Glomerular visceral epithelial cell (primary cell): Measurements from ENCODE around the gene AADACL3.
"Not testable (repeated sequence)": the region's sequence is repeated elsewhere in the genome, so short reads cannot be mapped to it uniquely, and the experiment has no call there.

ENCODE experiments used
- DNase-seq: peaks from one replicate; pipeline ENCODE4 v3.0.0-alpha.2; 2016; ENCODE audit errors: extremely low spot score

AADACL3 gene

DNA sequence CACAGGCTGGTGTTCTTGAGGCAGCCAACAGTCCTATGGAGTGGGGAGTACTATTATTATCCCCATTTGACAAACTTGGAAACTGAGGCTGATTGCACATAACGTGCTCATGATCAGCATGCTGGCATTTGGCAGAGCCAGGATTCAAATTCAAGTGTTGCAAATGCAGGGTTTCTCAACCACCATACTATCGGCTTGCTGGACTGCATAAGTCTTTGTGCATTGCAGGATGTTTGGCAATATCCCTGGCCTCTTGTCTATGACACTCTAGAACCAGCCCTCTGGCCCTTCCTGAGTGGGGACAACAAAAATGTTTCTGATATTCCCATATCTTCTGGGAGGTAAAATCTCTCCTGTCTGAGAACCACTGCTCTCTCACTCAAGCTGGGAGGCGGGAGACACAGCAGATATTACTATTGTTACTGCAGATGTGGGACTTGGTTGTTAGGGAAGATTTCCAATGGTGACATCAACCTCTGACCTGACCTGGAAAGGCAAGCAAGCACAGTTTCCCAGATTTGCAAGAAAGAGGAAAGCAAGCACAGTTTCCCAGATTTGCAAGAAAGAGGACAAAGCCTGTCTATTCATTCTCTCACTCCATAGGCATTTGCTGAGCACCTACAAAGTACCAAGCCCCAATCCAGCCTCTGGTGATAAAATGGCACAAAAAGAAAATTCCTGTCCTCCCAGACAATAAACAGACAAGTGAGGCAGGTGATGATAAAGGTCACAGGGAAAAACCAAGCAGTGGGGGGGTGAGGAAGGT, 1.0 kb upstream of the AADACL3 start:
- no peak for DNase-seq

- DNase-seq = no peak
Measured at GRCh38 chr1:12717301-12717838, 1.5 kb downstream of the AADACL3 start.

DNA sequence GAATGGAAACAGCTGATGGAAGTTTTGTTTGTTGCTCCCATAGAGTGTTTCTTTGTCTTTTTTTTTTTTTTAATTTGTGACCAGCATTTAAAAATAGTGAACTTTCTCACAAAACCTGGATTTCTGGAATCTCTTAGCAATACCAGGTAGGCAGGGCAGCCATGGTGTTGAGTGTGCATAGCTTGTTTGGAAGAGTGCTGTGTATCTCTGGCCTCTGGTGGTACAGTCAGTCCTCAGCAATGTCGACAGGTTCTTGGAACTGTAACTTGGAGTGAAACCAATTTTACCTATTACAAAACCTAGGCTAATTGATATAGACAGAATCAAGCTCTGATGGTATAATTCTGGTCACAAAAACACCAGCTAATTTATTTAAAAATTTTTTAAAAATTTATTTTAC, 6.7 kb downstream of the AADACL3 start:
- no peak for DNase-seq

DNA sequence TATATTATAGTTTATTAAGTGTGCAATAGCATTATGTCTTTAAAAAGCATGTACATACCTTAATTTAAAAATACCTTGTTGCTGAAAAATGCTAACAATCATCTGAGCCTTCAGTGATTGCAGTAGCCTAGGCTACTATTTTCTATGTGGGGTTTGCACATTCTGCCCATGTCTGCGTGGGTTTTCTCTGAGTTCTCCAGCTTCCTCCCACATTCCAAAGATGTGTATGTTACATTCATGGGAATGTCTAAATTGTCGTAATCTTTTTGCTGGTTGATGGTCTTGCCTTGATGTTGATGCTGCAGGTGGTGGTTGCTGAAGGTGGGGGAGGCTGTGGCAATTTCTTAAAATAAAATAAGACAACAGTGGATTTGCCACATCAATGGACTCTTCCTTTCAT, 12.5 kb downstream of the AADACL3 start:
- DNase-seq = no peak

GRCh38 chr1:12730156-12730555, 14.2 kb downstream of the AADACL3 start:
- DNase-seq = no peak

GRCh38 chr1:12731084-12731483, 15.2 kb downstream of the AADACL3 start:
- DNase-seq = not testable (repeated sequence)

DNA sequence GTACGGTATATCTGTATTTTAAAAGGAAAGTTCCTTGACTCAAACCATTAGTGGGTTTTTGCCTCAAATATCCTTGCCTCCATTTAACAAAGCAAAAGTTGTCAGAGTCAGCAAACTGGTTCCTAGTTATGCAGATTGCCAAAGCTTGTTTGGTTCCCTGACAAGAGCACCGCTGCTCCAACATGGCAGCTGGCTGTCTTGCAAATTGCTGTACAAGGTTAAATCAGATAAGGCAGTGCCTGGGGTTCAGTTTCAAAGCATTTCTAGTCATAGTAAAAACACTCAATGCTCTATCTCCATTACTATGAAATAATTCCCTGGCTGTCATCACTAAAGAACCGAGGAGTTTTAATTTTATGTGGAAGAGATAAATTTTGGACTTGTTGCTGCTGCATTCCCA, 18.7 kb downstream of the AADACL3 start:
- no peak for DNase-seq

DNA sequence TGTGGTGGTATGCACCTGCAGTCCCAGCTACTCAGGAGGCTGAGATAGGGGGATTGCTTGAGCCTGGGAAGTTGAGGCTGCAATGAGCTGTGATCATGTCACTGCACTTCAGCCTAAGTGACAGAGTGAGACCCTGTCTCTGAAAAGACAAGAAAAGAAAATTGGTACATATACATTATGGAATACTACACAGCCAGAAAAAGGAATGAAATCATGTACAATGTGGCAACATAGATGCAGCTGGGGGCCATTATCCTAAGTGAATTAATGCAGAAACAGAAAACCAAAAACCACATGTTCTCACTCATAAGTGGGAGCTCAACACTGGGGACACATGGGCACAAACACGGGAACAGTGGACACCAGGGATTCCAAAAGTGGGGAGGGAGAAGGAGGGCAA, 23.0 kb downstream of the AADACL3 start:
- DNase-seq = no peak

GRCh38 chr1:12739613-12740012, 23.7 kb downstream of the AADACL3 start:
- no peak for DNase-seq

GRCh38 chr1:12741946-12742345, 26.0 kb downstream of the AADACL3 start:
- DNase-seq = no peak

DNA sequence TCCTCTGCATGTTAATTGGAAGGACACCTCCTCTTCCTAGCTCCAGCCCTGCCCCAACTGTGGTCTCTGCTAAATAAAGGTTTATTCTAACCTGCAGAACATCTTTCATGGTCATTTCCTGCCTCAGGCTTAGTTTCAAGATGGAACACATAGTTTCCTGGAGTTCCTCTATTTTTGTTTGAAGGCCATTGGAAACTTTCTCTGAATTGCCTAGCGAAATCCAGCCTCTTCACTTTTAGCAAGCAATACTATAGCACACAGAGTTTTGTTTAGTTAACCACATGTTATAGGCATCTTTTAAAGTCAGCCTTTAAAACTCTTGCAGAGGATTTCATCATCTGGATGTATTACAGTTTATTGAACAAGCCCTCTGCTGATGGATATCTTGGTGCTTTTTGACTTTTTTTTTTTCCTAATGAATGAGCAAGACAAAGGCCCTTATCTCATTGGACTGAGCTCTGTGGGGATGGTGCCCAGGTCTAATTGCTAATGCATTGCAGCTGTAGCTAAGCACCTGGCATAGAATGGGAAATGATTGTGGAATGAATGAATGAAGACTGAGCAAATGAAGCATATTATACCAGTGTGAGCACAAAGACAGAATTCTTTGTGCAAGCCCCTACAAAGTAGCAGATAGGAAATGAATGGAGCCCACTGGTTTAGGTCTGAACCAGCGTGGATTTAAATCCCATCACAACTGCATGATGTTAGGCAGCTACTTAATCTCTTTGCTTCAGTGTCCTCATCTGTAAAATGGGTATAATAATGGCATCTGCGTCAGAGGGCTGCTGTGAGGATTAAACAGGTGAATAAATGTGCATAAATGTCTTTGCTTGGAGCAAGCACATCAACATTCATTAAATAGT, 29.4 kb downstream of the AADACL3 start:
- no peak for DNase-seq

GRCh38 chr1:12745992-12746323, 30.0 kb downstream of the AADACL3 start, which contains the start of gene CFAP107:
CFAP107 (plus strand) TSS chr1:12746200; CDS start chr1:12746431, 231 bp downstream.
- no peak for DNase-seq

DNA sequence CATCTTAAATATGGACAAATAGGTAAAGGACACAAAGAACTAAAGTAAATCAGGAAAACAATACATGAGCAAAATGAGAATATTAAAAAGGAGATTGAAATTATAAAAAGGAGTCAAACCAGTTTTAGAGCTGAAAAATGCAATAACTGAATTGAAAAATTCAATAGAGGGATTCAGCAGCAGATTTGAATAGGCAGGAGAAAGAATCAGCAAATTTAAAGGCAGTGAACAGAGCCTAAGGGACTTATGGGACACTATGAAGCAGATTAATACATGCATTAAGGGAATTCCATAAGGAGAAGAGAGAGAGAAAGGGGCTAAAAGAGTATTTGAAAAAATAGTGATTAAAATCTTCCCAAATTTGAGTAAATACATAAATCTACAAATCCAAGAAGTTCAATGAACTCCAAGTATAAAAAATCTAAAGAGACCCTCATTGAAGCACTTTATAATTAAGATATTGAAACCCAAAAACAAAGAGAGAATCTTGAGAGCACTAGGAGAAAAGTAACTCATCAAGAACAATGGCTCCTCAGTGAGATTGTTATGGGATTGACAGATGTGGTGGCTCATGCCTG, 33.0 kb downstream of the AADACL3 start:
- DNase-seq = no peak

- DNase-seq = no peak
Measured at GRCh38 chr1:12754738-12755137, 38.8 kb downstream of the AADACL3 start.

GRCh38 chr1:12756273-12756672, 40.4 kb downstream of the AADACL3 start:
- DNase-seq = no peak

DNA sequence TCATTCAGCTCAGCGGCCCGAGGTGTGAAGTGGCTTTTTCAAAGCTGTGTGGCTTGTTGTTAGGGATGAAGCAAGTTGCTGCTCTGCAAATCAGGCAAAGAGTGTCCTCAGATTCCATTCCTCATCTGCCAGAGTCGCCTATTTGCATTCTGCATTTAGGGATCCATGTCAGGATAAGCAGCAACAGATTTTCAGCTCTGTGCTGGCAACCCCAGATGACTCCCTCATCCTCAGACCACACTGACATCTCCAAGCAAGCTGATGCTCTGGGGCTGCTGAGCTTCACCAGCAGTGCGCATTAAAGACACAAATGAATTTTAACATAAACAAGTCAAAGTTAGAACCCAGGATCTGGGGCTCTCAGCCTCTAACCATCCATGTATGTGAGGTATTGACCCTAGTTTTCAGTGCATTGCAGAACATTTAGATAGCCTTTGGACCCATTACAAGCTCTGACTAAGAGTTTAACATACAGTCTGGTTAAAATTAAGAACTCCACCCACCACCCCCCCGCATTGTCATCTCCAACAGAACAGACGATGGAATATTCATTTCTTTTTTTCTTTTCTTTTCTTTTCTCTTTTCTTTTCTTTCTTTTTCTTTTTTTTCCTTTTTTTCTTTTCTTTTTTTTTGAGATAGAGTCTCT, 41.0 kb downstream of the AADACL3 start:
- no peak for DNase-seq

GRCh38 chr1:12757836-12758235, 41.9 kb downstream of the AADACL3 start:
- no peak for DNase-seq

GRCh38 chr1:12760256-12760795, 44.4 kb downstream of the AADACL3 start:
- no peak for DNase-seq

GRCh38 chr1:12761781-12762180, 45.9 kb downstream of the AADACL3 start:
- no peak for DNase-seq

DNA sequence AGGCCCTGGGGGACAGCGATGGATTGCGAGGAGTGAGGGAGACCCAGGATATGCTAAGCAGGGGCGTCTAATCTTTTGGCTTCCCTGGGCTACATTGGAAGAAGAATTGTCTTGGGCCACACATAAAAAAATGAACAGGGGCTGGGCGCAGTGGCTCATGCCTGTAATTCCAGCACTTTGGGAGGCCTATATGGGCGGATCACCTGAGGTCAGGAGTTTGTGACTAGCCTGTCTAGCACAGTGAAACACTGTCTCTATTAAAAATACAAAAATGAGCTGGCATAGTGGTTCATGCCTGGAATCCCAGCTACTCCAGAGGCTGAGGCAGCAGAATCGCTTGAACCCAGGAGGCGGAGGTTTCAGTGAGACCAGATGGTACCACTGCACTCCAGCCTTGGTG, 46.9 kb downstream of the AADACL3 start:
- DNase-seq = no peak

- DNase-seq = no peak
Measured at GRCh38 chr1:12763479-12763878, 47.6 kb downstream of the AADACL3 start.

DNA sequence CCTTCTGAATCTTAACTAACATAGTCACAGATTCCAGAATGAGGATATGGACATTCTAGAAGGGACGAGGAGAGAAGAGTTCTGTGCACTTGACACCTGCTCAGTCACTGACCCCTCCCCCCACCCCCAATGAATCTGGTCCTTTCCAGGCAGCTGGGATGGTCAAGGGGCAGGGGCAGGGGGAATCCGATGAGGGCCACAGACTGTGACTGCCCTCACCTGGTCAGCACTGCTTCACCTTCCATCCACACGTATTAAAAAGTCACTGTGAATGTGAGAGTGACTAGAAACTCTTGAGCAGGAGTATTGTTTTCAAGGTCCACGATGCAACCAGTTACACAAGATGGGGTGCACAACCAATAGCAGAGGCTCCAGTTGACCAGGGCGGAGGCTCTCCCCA, 48.1 kb downstream of the AADACL3 start:
- no peak for DNase-seq
